Uterus (tissue), 2 donors: ENCODE results near the gene ACTMAP.

Experiments used
- POLR2A ChIP-seq, 2 donors: fragments of 450-650 bp; IDR thresholded peaks; one replicate each; pipeline ENCODE4 v1.6.1; 2016; ENCODE audit warnings: antibody characterized with exemption in 2 of 2, mild to moderate bottlenecking in 1 of 2, moderate library complexity in 1 of 2
- TF ChIP-seq, protein P1 (sequence below), 4 experiments: fragments of 200-600 bp in 2 of 4; fragments of 450-650 bp in 2 of 4; sonication (generic) in 2 of 4; IDR thresholded peaks; one replicate each; pipeline ENCODE4 v1.5.1; 2016 to 2019; ENCODE audit warnings: antibody characterized with exemption in 4 of 4, mild to moderate bottlenecking in 2 of 4, moderate library complexity in 1 of 4

DNA sequence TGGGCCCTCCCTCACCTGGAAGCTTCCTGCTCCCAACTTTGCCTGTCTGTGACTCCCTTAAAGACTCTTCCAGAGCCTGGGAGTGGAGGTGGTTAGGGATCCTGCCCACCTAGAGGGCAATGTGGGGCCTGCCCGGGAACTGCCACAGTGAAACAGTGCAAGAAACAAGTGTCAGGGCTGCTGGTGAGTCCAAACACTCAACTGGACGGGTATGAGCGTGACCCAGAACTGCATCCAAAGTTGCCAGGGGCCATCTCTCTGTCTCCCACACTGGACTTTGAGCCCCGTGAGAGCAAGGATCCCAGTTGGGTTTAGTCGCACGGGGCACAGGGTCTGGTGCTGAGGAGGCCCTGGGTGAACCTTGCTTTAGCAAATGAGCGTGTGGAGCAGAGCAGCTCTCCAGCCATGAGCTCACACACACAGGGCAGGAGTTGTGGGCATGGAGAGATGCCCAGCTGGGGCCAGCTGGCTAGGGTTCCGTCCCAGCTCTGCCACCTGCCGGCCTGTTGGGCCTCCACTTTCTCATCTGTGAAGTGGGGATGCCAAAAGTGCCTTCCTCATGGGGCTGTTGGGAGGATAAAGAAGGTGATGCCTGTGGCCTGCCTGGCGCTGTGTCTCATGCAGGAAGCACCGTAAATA is 57.0 kb downstream of the ACTMAP start:
- TF ChIP-seq, protein P1, sequence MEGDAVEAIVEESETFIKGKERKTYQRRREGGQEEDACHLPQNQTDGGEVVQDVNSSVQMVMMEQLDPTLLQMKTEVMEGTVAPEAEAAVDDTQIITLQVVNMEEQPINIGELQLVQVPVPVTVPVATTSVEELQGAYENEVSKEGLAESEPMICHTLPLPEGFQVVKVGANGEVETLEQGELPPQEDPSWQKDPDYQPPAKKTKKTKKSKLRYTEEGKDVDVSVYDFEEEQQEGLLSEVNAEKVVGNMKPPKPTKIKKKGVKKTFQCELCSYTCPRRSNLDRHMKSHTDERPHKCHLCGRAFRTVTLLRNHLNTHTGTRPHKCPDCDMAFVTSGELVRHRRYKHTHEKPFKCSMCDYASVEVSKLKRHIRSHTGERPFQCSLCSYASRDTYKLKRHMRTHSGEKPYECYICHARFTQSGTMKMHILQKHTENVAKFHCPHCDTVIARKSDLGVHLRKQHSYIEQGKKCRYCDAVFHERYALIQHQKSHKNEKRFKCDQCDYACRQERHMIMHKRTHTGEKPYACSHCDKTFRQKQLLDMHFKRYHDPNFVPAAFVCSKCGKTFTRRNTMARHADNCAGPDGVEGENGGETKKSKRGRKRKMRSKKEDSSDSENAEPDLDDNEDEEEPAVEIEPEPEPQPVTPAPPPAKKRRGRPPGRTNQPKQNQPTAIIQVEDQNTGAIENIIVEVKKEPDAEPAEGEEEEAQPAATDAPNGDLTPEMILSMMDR (IDR thresholded peaks at IDR 0.05) = no peak
- TF ChIP-seq POLR2A (IDR thresholded peaks at IDR 0.05) = no peak
